Fibroblast of skin of abdomen (primary cell): Measurements from ENCODE around the gene SNRPD3.
"Not testable (repeated sequence)": the region's sequence is repeated elsewhere in the genome, so short reads cannot be mapped to it uniquely, and the experiment has no call there.

Source experiments
- DNase-seq: peaks from one replicate; pipeline ENCODE4 v3.0.0-alpha.2; 2013

Gene SNRPD3

DNA sequence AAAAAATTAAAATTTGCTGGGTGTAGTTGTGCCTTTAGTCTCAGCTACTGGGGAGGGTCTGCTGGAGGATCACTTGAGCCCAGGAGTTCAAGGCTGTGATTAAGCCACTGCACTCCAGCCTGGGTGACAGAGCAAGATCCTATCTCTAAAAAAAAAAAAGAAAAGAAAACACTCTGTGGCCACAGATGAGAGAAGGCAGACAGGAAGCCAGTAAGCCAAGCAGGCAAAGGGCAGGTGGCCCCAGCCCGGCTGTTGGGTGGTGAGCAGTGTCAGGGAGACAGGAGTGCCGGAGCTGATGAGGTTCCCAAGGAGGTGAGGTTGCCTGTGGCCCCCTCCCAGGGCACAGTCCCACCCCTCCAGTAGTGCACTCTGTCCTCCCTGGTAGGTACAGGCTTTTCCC, 66.8 kb downstream of the SNRPD3 start:
- not testable (repeated sequence) for DNase-seq
